CD4-positive, alpha-beta T cell (primary cell): ENCODE measurements around the gene LITAFD. TPM values are rescaled to one million over a fixed set of nuclear protein-coding genes. Genes with fewer than 3 reads are reported as not detected.
A peak's percentile ranks its signal among the peaks of the same experiment; 100 is the strongest.

Experiments
- ATAC-seq: fragments of 200-7000 bp; cut with Tn5 transposase; one replicate; pipeline ENCODE4 v1.10.0; 2022; ENCODE audit warnings: mild to moderate bottlenecking; ENCODE audit not compliant: poor library complexity
- CTCF ChIA-PET: fragments of 350-600 bp; sonication (Branson Sonifier 250); formaldehyde crosslinking; loops from one replicate; lab custom pipeline; 2021; ENCODE audit warnings: antibody characterized with exemption, inconsistent platforms; lab: Charles Lee
- POLR2A ChIA-PET: fragments of 350-600 bp; sonication (Branson Sonifier 250); formaldehyde crosslinking; loops from one replicate; lab custom pipeline; 2021; ENCODE audit warnings: antibody characterized with exemption, inconsistent platforms; lab: Charles Lee
- DNase-seq, 14 experiments: peaks; one replicate each; pipeline ENCODE4 v3.0.0-alpha.2; 2013 to 2020; ENCODE audit warnings: mixed read lengths in 2 of 14
- H3K27ac ChIP-seq, 2 donors: one replicate each; pipeline versions ENCODE4 v1.5.1 to v1.7.0; 2013; ENCODE audit warnings: low read length in 2 of 2, low read depth in 1 of 2, mild to moderate bottlenecking in 1 of 2
- H3K27me3 ChIP-seq, 2 experiments: 1 replicate in 1 of 2; 2 replicates in 1 of 2; pipeline versions ENCODE4 v1.6.1 to v1.7.0; 2013; ENCODE audit warnings: low read length in 2 of 2, control low read depth in 1 of 2, mild to moderate bottlenecking in 1 of 2, moderate library complexity in 1 of 2; ENCODE audit not compliant: insufficient read depth in 2 of 2, control insufficient read depth in 1 of 2
- H3K36me3 ChIP-seq: one replicate; pipeline ENCODE4 v1.6.1; 2013; ENCODE audit warnings: low read length, control low read depth; ENCODE audit not compliant: insufficient read depth
- H3K4me1 ChIP-seq: one replicate; pipeline ENCODE4 v1.6.1; 2013; ENCODE audit warnings: low read length, control low read depth; ENCODE audit not compliant: insufficient read depth
- H3K4me3 ChIP-seq: one replicate; pipeline ENCODE4 v1.5.1; 2013; ENCODE audit warnings: mild to moderate bottlenecking, low read length, moderate library complexity
- H3K9me3 ChIP-seq, 2 experiments: 1 replicate in 1 of 2; 2 replicates in 1 of 2; pipeline versions ENCODE4 v1.6.1 to v1.7.0; 2013; ENCODE audit warnings: low read length in 2 of 2, mild to moderate bottlenecking in 2 of 2, control low read depth in 1 of 2, moderate library complexity in 1 of 2; ENCODE audit not compliant: control insufficient read depth in 1 of 2, insufficient read depth in 1 of 2
- H3K27ac Mint-ChIP-seq: one replicate; pipeline ENCODE4 v1.8.0; 2020; ENCODE audit warnings: mixed read lengths
- H3K27me3 Mint-ChIP-seq: one replicate; pipeline ENCODE4 v1.8.0; 2021; ENCODE audit warnings: mixed read lengths
- H3K36me3 Mint-ChIP-seq: one replicate; pipeline ENCODE4 v1.8.0; 2021; ENCODE audit warnings: low read depth, mixed read lengths
- H3K4me1 Mint-ChIP-seq: one replicate; pipeline ENCODE4 v1.8.0; 2021; ENCODE audit warnings: low read depth, mixed read lengths
- H3K4me3 Mint-ChIP-seq: one replicate; pipeline ENCODE4 v1.8.0; 2020; ENCODE audit warnings: mild to moderate bottlenecking, mixed read lengths
- H3K9me3 Mint-ChIP-seq: one replicate; pipeline ENCODE4 v1.8.0; 2020; ENCODE audit warnings: mixed read lengths
- CTCF ChIP-seq: fragments of 200-600 bp; IDR thresholded peaks from one replicate; pipeline ENCODE4 v1.8.0; 2022; ENCODE audit warnings: antibody characterized with exemption, mild to moderate bottlenecking
- intact Hi-C, 2 experiments: fragments of 100-400 bp; cut with DNase I in 1 of 2; cut with micrococcal nuclease in 1 of 2; formaldehyde crosslinking; loops; one replicate each; pipeline versions ENCODE4 v1.15.1 to v1.9.0; 2023 to 2025; cut with DNase I, micrococcal nuclease
- total RNA-seq, 174 experiments: library from RNA in 2 of 174; stranded (reverse) in 2 of 174; gene quantifications; one replicate each; pipeline ENCODE4 v1.2.3 and lab custom pipeline; 2021 to 2026

The LITAFD gene
- total RNA-seq, 2 experiments from 2014 or later: 0.60 TPM; not detected in 1

- intact Hi-C loops: no loop called here
- Mint-ChIP-seq H3K4me1 (peaks cover 19% of the 10 kb centered on the region), H3K9me3 (no peaks in the 10 kb centered on the region), H3K36me3 (peaks cover 39% of the 10 kb centered on the region), H3K27me3 (no peaks in the 10 kb centered on the region), H3K27ac (no peak overlapping the region), H3K4me3 (no peak overlapping the region)
- CTCF ChIA-PET: no interaction called here
- Histone ChIP-seq H3K9me3 (no peaks in the 10 kb centered on the region), H3K4me3 (no peak overlapping the region), H3K4me1 (peaks cover 9% of the 10 kb centered on the region), H3K27me3 (no peaks in the 10 kb centered on the region), H3K36me3 (peaks cover 20% of the 10 kb centered on the region), H3K27ac (no peak overlapping the region)
- ATAC-seq: no peak
- POLR2A ChIA-PET: no interaction called here
- DNase-seq: peak in 1 of 14 experiments; percentile 1
- no peak for TF ChIP-seq CTCF
These were observed 34.5 kb upstream of the LITAFD start for GRCh38 chr16:8847623-8848022.

DNA sequence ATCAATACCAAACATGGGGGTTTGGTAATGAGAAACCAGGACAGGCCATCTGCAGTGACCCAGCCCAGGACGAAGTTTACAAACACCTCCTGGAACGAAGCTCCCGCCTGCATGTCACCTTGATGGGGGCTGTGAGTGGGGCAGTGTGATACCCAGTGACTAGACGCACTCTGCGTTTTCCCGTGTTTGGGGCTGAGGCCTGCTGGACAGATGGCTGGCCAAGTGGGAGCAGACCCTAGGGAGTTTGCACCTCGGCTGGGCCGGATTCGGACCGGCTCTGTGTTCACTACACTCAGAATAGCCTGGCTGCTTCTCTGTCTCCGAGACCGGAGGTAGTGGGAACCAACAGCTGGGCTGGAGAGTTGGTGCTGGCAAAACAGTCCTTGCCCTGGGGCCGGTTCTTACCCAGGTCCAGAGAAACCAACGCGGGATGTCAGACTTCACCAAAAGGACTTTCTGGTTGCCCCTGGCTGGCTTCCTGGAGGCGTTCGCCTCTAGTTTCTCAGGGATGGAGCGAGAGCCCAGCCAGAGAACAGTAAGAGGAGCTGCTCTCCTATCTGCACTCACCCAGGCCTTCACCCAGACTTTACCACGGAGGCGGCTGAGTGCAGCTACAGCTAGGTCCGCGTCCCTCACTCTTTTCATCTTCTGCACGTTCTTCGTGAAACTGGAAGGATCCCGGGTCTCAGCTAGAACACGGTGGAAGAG is 33.8 kb upstream of the LITAFD start:
- ATAC-seq (no peak), DNase-seq (no peak)
- ChIA-PET POLR2A (no interaction called here), CTCF (no interaction called here)
- no peak for TF ChIP-seq CTCF
- Mint-ChIP-seq H3K4me1 (peaks cover 20% of the 10 kb centered on the region), H3K27ac (no peak overlapping the region), H3K9me3 (no peaks in the 10 kb centered on the region), H3K27me3 (no peaks in the 10 kb centered on the region), H3K4me3 (no peak overlapping the region), H3K36me3 (peaks cover 44% of the 10 kb centered on the region)
- H3K27me3 ChIP-seq: no peaks in the 10 kb centered on the region
- no peak overlapping the region for H3K27ac ChIP-seq
- H3K4me1 ChIP-seq: peaks cover 9% of the 10 kb centered on the region
- H3K36me3 ChIP-seq: peaks cover 20% of the 10 kb centered on the region
- H3K4me3 ChIP-seq: no peak overlapping the region
- intact Hi-C loops: no loop called here
- no peaks in the 10 kb centered on the region for H3K9me3 ChIP-seq

GRCh38 chr16:8848939-8849391 is 33.2 kb upstream of the LITAFD start:
- Mint-ChIP-seq H3K27ac (no peak overlapping the region), H3K9me3 (no peaks in the 10 kb centered on the region), H3K27me3 (no peaks in the 10 kb centered on the region), H3K36me3 (peaks cover 44% of the 10 kb centered on the region), H3K4me3 (no peak overlapping the region), H3K4me1 (peaks cover 24% of the 10 kb centered on the region)
- Histone ChIP-seq H3K27me3 (no peaks in the 10 kb centered on the region), H3K9me3 (no peaks in the 10 kb centered on the region), H3K4me1 (peaks cover 9% of the 10 kb centered on the region), H3K4me3 (no peak overlapping the region), H3K36me3 (peaks cover 20% of the 10 kb centered on the region), H3K27ac (no peak overlapping the region)
- intact Hi-C loops: no loop called here
- ATAC-seq (no peak), DNase-seq (no peak)
- ChIA-PET POLR2A (no interaction called here), CTCF (no interaction called here)
- TF ChIP-seq CTCF: no peak
